H1 (cell line): ENCODE measurements around the gene RAET1G. TPM values are rescaled to one million over a fixed set of nuclear protein-coding genes. Genes with fewer than 3 reads are reported as not detected.

Experiments
- CTCF ChIA-PET: fragments of 300-600 bp; sonication (Branson Sonifier 250); formaldehyde crosslinking; loops from one replicate; lab custom pipeline; 2021; ENCODE audit not compliant: partially characterized antibody; lab: Charles Lee
- POLR2A ChIA-PET: fragments of 300-600 bp; sonication (Branson Sonifier 250); formaldehyde crosslinking; loops from one replicate; lab custom pipeline; 2021; ENCODE audit warnings: inconsistent platforms; ENCODE audit not compliant: partially characterized antibody; lab: Charles Lee
- DNase-seq, 2 experiments: peaks; one replicate each; pipeline versions ENCODE4 v3.0.0 to v3.0.0-alpha.2; 2010 to 2022; ENCODE audit warnings: low spot score in 2 of 2, low read depth in 1 of 2, mixed read lengths in 1 of 2
- FAIRE-seq: peaks from 2 replicates; lab custom pipeline; 2011; peaks lifted over from hg19 to GRCh38; lab: Jason Lieb, UNC
- H2AFZ ChIP-seq: 2 replicates; pipeline ENCODE4 v1.8.1; 2012; ENCODE audit warnings: low read length, inconsistent platforms
- H2AK5ac ChIP-seq: 2 replicates; pipeline ENCODE4 v1.6.1; 2013; ENCODE audit warnings: low read depth, low read length
- H2BK120ac ChIP-seq: replicated peaks from 2 replicates; pipeline ENCODE3; 2013; ENCODE audit warnings: low read depth, low read length, inconsistent platforms
- H2BK12ac ChIP-seq: 2 replicates; pipeline ENCODE4 v1.6.1; 2013; ENCODE audit warnings: low read depth, low read length
- H2BK15ac ChIP-seq: 2 replicates; pipeline ENCODE4 v1.6.1; 2013; ENCODE audit warnings: low read length
- H2BK20ac ChIP-seq: 2 replicates; pipeline ENCODE4 v1.6.1; 2013; ENCODE audit warnings: low read length
- H2BK5ac ChIP-seq: 2 replicates; pipeline ENCODE4 v1.6.1; 2013; ENCODE audit warnings: low read depth, low read length
- H3K14ac ChIP-seq: 2 replicates; pipeline ENCODE4 v1.6.1; 2013; ENCODE audit warnings: inconsistent platforms; ENCODE audit not compliant: insufficient read length
- H3K18ac ChIP-seq: 2 replicates; pipeline ENCODE4 v1.6.1; 2013; ENCODE audit warnings: low read length; ENCODE audit errors: extremely low read depth
- H3K23ac ChIP-seq: 2 replicates; pipeline ENCODE4 v1.6.1; 2013; ENCODE audit warnings: inconsistent platforms; ENCODE audit not compliant: insufficient read length
- H3K23me2 ChIP-seq: 2 replicates; pipeline ENCODE4 v1.6.1; 2013; ENCODE audit warnings: low read depth, low read length
- H3K27ac ChIP-seq: 2 replicates; pipeline ENCODE4 v1.6.1; 2011; ENCODE audit warnings: low read depth, low read length, inconsistent platforms
- H3K27me3 ChIP-seq, 4 experiments: replicated peaks in 1 of 4; 1 replicate in 1 of 4; 2 replicates in 3 of 4; pipeline versions ENCODE4 v1.6.1 to v1.8.1; 2011 to 2013; ENCODE audit warnings: low read length in 3 of 4, mild to moderate bottlenecking in 3 of 4, inconsistent platforms in 2 of 4, mixed read lengths in 2 of 4, moderate library complexity in 1 of 4; ENCODE audit not compliant: control insufficient read depth in 3 of 4, insufficient read depth in 3 of 4; ENCODE audit errors: extremely low read depth in 1 of 4
- H3K36me3 ChIP-seq, 4 experiments: 2 replicates each; pipeline versions ENCODE4 v1.6.1 to v1.8.1; 2011 to 2013; ENCODE audit warnings: mild to moderate bottlenecking in 4 of 4, low read length in 3 of 4, moderate library complexity in 2 of 4, control low read depth in 1 of 4, inconsistent platforms in 1 of 4; ENCODE audit not compliant: insufficient read depth in 4 of 4, control insufficient read depth in 2 of 4
- H3K4ac ChIP-seq: replicated peaks from 2 replicates; pipeline ENCODE3; 2013; ENCODE audit warnings: low read length, low read depth, mixed read lengths, inconsistent platforms; ENCODE audit not compliant: insufficient read length
- H3K4me1 ChIP-seq, 4 experiments: replicated peaks in 1 of 4; 1 replicate in 1 of 4; 2 replicates in 3 of 4; pipeline versions ENCODE4 v1.6.1 to v1.8.1; 2011 to 2013; ENCODE audit warnings: low read length in 3 of 4, inconsistent platforms in 2 of 4, mixed read lengths in 1 of 4; ENCODE audit not compliant: insufficient read depth in 4 of 4, control insufficient read depth in 3 of 4
- H3K4me2 ChIP-seq, 2 experiments: 2 replicates each; pipeline versions ENCODE4 v1.6.1 to v1.8.1; 2011 to 2013; ENCODE audit warnings: low read depth in 2 of 2, low read length in 2 of 2, control low read depth in 1 of 2, inconsistent platforms in 1 of 2, mild to moderate bottlenecking in 1 of 2; ENCODE audit not compliant: insufficient read depth in 1 of 2
- H3K4me3 ChIP-seq, 4 experiments: fragments of 200-600, 300-600 bp in 1 of 4; sonication (generic), shearing (Covaris generic), sonication (Bioruptor Twin) in 1 of 4; 2 replicates each; pipeline versions ENCODE4 v1.5.1 to v1.8.1; 2011 to 2016; ENCODE audit warnings: low read length in 4 of 4, low read depth in 3 of 4, control low read depth in 2 of 4, inconsistent platforms in 2 of 4, mild to moderate bottlenecking in 2 of 4, mixed read lengths in 1 of 4, moderate library complexity in 1 of 4; ENCODE audit not compliant: insufficient read depth in 2 of 4; ENCODE audit errors: extremely low read depth in 1 of 4
- H3K56ac ChIP-seq: replicated peaks from 2 replicates; pipeline ENCODE3; 2013; ENCODE audit warnings: low read depth, mild to moderate bottlenecking, mixed read lengths, low read length, inconsistent platforms; ENCODE audit not compliant: insufficient read length
- H3K79me1 ChIP-seq: 2 replicates; pipeline ENCODE4 v1.6.1; 2013; ENCODE audit warnings: low read depth, low read length, control low read depth
- H3K79me2 ChIP-seq, 2 experiments: 2 replicates each; pipeline versions ENCODE4 v1.6.1 to v1.8.1; 2012 to 2013; ENCODE audit warnings: low read length in 2 of 2, mild to moderate bottlenecking in 2 of 2, inconsistent platforms in 1 of 2; ENCODE audit not compliant: insufficient read depth in 2 of 2, control insufficient read depth in 1 of 2
- H3K9ac ChIP-seq, 4 experiments: replicated peaks in 1 of 4; 1 replicate in 1 of 4; 2 replicates in 3 of 4; pipeline versions ENCODE4 v1.6.1 to v1.8.1; 2011 to 2013; ENCODE audit warnings: low read depth in 3 of 4, low read length in 3 of 4, control low read depth in 2 of 4, mild to moderate bottlenecking in 2 of 4, moderate library complexity in 2 of 4, inconsistent platforms in 1 of 4; ENCODE audit errors: extremely low read depth in 1 of 4
- H3K9me3 ChIP-seq, 2 experiments: 2 replicates each; pipeline versions ENCODE4 v1.6.1 to v1.8.1; 2012 to 2013; ENCODE audit warnings: mild to moderate bottlenecking in 2 of 2, moderate library complexity in 2 of 2, control low read depth in 1 of 2, inconsistent platforms in 1 of 2, low read depth in 1 of 2, low read length in 1 of 2, mixed read lengths in 1 of 2; ENCODE audit not compliant: insufficient read depth in 2 of 2
- H4K20me1 ChIP-seq, 2 experiments: replicated peaks in 1 of 2; 2 replicates each; pipeline versions ENCODE3 to v1.8.1; 2011 to 2013; ENCODE audit warnings: inconsistent platforms in 2 of 2, low read length in 2 of 2, mild to moderate bottlenecking in 1 of 2; ENCODE audit not compliant: insufficient read depth in 2 of 2, control insufficient read depth in 1 of 2
- H4K5ac ChIP-seq: 2 replicates; pipeline ENCODE4 v1.6.1; 2013; ENCODE audit warnings: low read length, low read depth, mixed read lengths, inconsistent platforms; ENCODE audit not compliant: insufficient read length
- H4K8ac ChIP-seq: 2 replicates; pipeline ENCODE4 v1.8.0; 2013; ENCODE audit warnings: mild to moderate bottlenecking, moderate library complexity, low read length, inconsistent platforms; ENCODE audit not compliant: insufficient read depth; ENCODE audit errors: extremely low read depth
- H4K91ac ChIP-seq: replicated peaks from 2 replicates; pipeline ENCODE3; 2013; ENCODE audit warnings: low read length, mixed read lengths, inconsistent platforms; ENCODE audit not compliant: insufficient read length
- CEBPB ChIP-seq: IDR thresholded peaks from 2 replicates; pipeline ENCODE4 v1.6.1; 2012; ENCODE audit warnings: low read depth, low read length
- CHD2 ChIP-seq: IDR thresholded peaks from 2 replicates; pipeline ENCODE4 v1.6.1; 2012; ENCODE audit warnings: low read length, improper control_type of control experiment
- HDAC2 ChIP-seq, 2 experiments: fragments of 300-600 bp in 1 of 2; sonication (generic) in 1 of 2; IDR thresholded peaks; 2 replicates each; pipeline ENCODE4 v1.6.1; 2011 to 2012; ENCODE audit warnings: low read depth in 2 of 2, low read length in 2 of 2, mild to moderate bottlenecking in 2 of 2, moderate library complexity in 2 of 2, borderline replicate concordance in 1 of 2, inconsistent platforms in 1 of 2
- KDM4A ChIP-seq: IDR thresholded peaks from one replicate; pipeline ENCODE4 v1.7.1; 2012; ENCODE audit warnings: low read depth, mild to moderate bottlenecking, moderate library complexity, low read length, inconsistent platforms; ENCODE audit not compliant: severe bottlenecking
- NRF1 ChIP-seq: IDR thresholded peaks from 2 replicates; pipeline ENCODE4 v1.6.1; 2011; ENCODE audit warnings: mild to moderate bottlenecking, low read depth, low read length, improper control_type of control experiment
- PHF8 ChIP-seq: fragments of 200-600 bp; sonication (generic); conservative IDR thresholded peaks from 2 replicates; pipeline ENCODE4 v1.7.1; 2012; ENCODE audit warnings: low read depth, mild to moderate bottlenecking, inconsistent platforms, low read length, moderate library complexity
- RBBP5 ChIP-seq: IDR thresholded peaks from 2 replicates; pipeline ENCODE4 v1.7.1; 2012; ENCODE audit warnings: low read depth, mild to moderate bottlenecking, inconsistent platforms, low read length, moderate library complexity, borderline replicate concordance
- RXRA ChIP-seq: IDR thresholded peaks from 2 replicates; pipeline ENCODE4 v1.6.1; 2011; ENCODE audit warnings: low read depth, mild to moderate bottlenecking, low read length, moderate library complexity; ENCODE audit not compliant: insufficient read depth
- SP4 ChIP-seq: IDR thresholded peaks from 2 replicates; pipeline ENCODE4 v1.6.1; 2012; ENCODE audit warnings: low read length, inconsistent platforms
- TAF1 ChIP-seq: IDR thresholded peaks from 2 replicates; pipeline ENCODE4 v1.6.1; 2011; ENCODE audit warnings: mild to moderate bottlenecking, low read depth, low read length
- TBP ChIP-seq: IDR thresholded peaks from 2 replicates; pipeline ENCODE4 v1.6.1; 2011; ENCODE audit warnings: low read depth, low read length, improper control_type of control experiment
- TEAD4 ChIP-seq: IDR thresholded peaks from 2 replicates; pipeline ENCODE4 v1.6.1; 2012; ENCODE audit warnings: low read depth, low read length, inconsistent platforms, mixed read lengths
- USF2 ChIP-seq: IDR thresholded peaks from 2 replicates; pipeline ENCODE4 v1.6.1; 2011; ENCODE audit warnings: low read length, improper control_type of control experiment
- WGBS, 2 experiments: shearing (Covaris generic) in 1 of 2; methylation state at CpG; one replicate each; pipeline versions ENCODE4 v1.1.6 to v1.1.7; 2013 to 2015; ENCODE audit warnings: low lambda C conversion rate in 2 of 2, mixed read lengths in 2 of 2, inconsistent platforms in 1 of 2, low coverage in 1 of 2, missing lambda C conversion rate in 1 of 2; ENCODE audit not compliant: insufficient replicate concordance in 2 of 2, insufficient coverage in 1 of 2, insufficient read length in 1 of 2; ENCODE audit errors: extremely low coverage in 1 of 2, missing lambda C conversion rate in 1 of 2; 5-methylcytosine and 5-hydroxymethylcytosine counted together
- polyA plus RNA-seq, 7 experiments: library from polyadenylated mRNA; depleted of rRNA in 3 of 7; stranded (reverse) in 5 of 7; unstranded in 2 of 7; fragments of >200 nt in 5 of 7; fragments of 200-250 nt in 2 of 7; gene quantifications; 1 replicate in 5 of 7; 2 replicates in 1 of 7; 4 replicates in 1 of 7; pipeline versions ENCODE4 v1.2.1 to v1.2.3, GENCODE V29; 2011 to 2013; ENCODE audit warnings: missing spikeins in 2 of 7, mixed read lengths in 2 of 7
- total RNA-seq: library from RNA; stranded (reverse); fragmentation: NEBNext Ultra II Directional; extraction: Animal tissue kit (Norgen Biotek cat#: 25700); gene quantifications from 2 replicates; pipeline ENCODE4 v1.2.1, GENCODE V29; 2021

RAET1G gene
- total and polyA plus RNA-seq, 2 of the 8 experiments (the other 6 are each of a cell fraction or from before 2014, with no cell fraction given): 0.08 TPM; not detected in 1

- H2AK5ac ChIP-seq: no peak overlapping the region
- H3K79me1 ChIP-seq: no peaks in the 10 kb centered on the region
- no peak overlapping the region for H2BK12ac ChIP-seq
- no peak overlapping the region for H3K4me3 ChIP-seq
- H3K27ac ChIP-seq: no peak overlapping the region
- no peaks in the 10 kb centered on the region for H3K36me3 ChIP-seq
- H4K8ac ChIP-seq: no peak overlapping the region
- no peak overlapping the region for H3K56ac ChIP-seq
- no peak overlapping the region for H2BK5ac ChIP-seq
- H3K23ac ChIP-seq: no peak overlapping the region
- H3K4ac ChIP-seq: no peak overlapping the region
- no peak overlapping the region for H2BK20ac ChIP-seq
- no peak overlapping the region for H2BK120ac ChIP-seq
- no peaks in the 10 kb centered on the region for H4K20me1 ChIP-seq
- no peak for FAIRE-seq
- H3K27me3 ChIP-seq: peaks cover 0 to 3% (median 0%) of the 10 kb centered on the region in 4 experiments; a peak in 2 of 7 replicates
- H3K9me3 ChIP-seq: no peaks in the 10 kb centered on the region
- 74% methylated on average over 3 of the region's 3 CpGs; no CpG with 5 or more reads in 1 of the 2 experiments for WGBS, 2 experiments
- ChIA-PET POLR2A (interaction anchor here (0.9 kb wide), 1 partner anchor 10 kb away, joined by 3 read pairs; no protein-coding TSS in a partner anchor), CTCF (interaction anchor here (0.8 to 2.0 kb wide), 8 partner anchors 9 to 185 kb away, joined by 3 to 6 read pairs (median 3); no protein-coding TSS in a partner anchor)
- no peak overlapping the region for H3K9ac ChIP-seq
- no peaks in the 10 kb centered on the region for H3K79me2 ChIP-seq
- no peak overlapping the region for H4K91ac ChIP-seq
- H2AFZ ChIP-seq: no peak overlapping the region
- no peak overlapping the region for H2BK15ac ChIP-seq
- H3K18ac ChIP-seq: no peak overlapping the region
- no peak overlapping the region for H3K14ac ChIP-seq
- no peak overlapping the region for H4K5ac ChIP-seq
- H3K23me2 ChIP-seq: no peaks in the 10 kb centered on the region
- no peak overlapping the region for H3K4me2 ChIP-seq
- no peaks in the 10 kb centered on the region; a peak in 1 of 7 replicates for H3K4me1 ChIP-seq
- no peak for DNase-seq
- no peak for TF ChIP-seq SP4
- TF ChIP-seq RBBP5: no peak
- no peak for TF ChIP-seq RXRA
- TF ChIP-seq CEBPB: no peak
- no peak for TF ChIP-seq CHD2
- TF ChIP-seq TAF1: no peak
- no peak for TF ChIP-seq TBP
- TF ChIP-seq KDM4A: no peak
- TF ChIP-seq TEAD4: no peak
- no peak for TF ChIP-seq NRF1
- no peak for TF ChIP-seq PHF8
- no peak for TF ChIP-seq USF2
- no peak for TF ChIP-seq HDAC2 (IDR thresholded peaks at IDR 0.05; ENCODE audit: borderline replicate concordance in 1 of 2, low read depth in 2 of 2, low read length in 2 of 2)
Observed at GRCh38 chr6:149885888-149886287, 37.0 kb downstream of the RAET1G start.
